Transverse colon (tissue), 4 donors: ENCODE data around the gene GRIP2. TPM values are rescaled to one million over a fixed set of nuclear protein-coding genes. Genes with fewer than 3 reads are reported as not detected.

Source experiments
- DNase-seq: peaks from one replicate; pipeline ENCODE4 v3.0.0-alpha.2; 2019
- H3K27ac ChIP-seq, 4 donors: fragments of 200-600 bp; sonication (generic); 2 replicates each; pipeline ENCODE4 v1.5.1; 2016 to 2018; ENCODE audit warnings: inconsistent platforms in 4 of 4
- H3K27me3 ChIP-seq: fragments of 200-600 bp; sonication (generic); 2 replicates; pipeline ENCODE4 v1.5.1; 2017; ENCODE audit warnings: inconsistent platforms
- H3K36me3 ChIP-seq, 4 donors: fragments of 200-600 bp; sonication (generic); 2 replicates each; pipeline ENCODE4 v1.5.1; 2017 to 2019; ENCODE audit warnings: inconsistent platforms in 4 of 4
- H3K4me1 ChIP-seq, 4 donors: fragments of 200-600 bp; sonication (generic); 2 replicates each; pipeline ENCODE4 v1.5.1; 2017 to 2020; ENCODE audit warnings: inconsistent platforms in 4 of 4
- H3K4me3 ChIP-seq, 4 donors: fragments of 200-600 bp; sonication (generic); 1 replicate in 1 of 4; 2 replicates in 3 of 4; pipeline versions ENCODE4 v1.5.1 to v1.6.1; 2017 to 2019; ENCODE audit warnings: inconsistent platforms in 4 of 4
- H3K9me3 ChIP-seq, 2 donors: fragments of 200-600 bp; sonication (generic); 2 replicates each; pipeline ENCODE4 v1.5.1; 2017 to 2019; ENCODE audit warnings: inconsistent platforms in 2 of 2
- CTCF ChIP-seq, 5 experiments: fragments of 200-600 bp in 3 of 5; fragments of 450-650 bp in 2 of 5; sonication (generic) in 3 of 5; IDR thresholded peaks; 1 replicate in 2 of 5; 2 replicates in 3 of 5; pipeline ENCODE4 v1.5.1; 2016 to 2017; ENCODE audit warnings: antibody characterized with exemption in 5 of 5, inconsistent platforms in 3 of 5, mild to moderate bottlenecking in 2 of 5, moderate library complexity in 1 of 5
- EP300 ChIP-seq: sonication (generic); formaldehyde crosslinking; IDR thresholded peaks from one replicate; pipeline ENCODE4 v1.6.1; 2017; ENCODE audit warnings: antibody characterized with exemption, low read depth
- POLR2A ChIP-seq: fragments of 450-650 bp; IDR thresholded peaks from one replicate; pipeline ENCODE4 v1.6.1; 2016; ENCODE audit warnings: antibody characterized with exemption, mild to moderate bottlenecking, moderate library complexity
- POLR2AphosphoS5 ChIP-seq, 3 donors: sonication (generic); formaldehyde crosslinking; IDR thresholded peaks; one replicate each; pipeline ENCODE4 v1.6.1; 2016; ENCODE audit warnings: antibody characterized with exemption in 3 of 3
- WGBS, 2 donors: methylation state at CpG; one replicate each; pipeline ENCODE4 v1.1.5; 2018; ENCODE audit warnings: low coverage in 1 of 2; 5-methylcytosine and 5-hydroxymethylcytosine counted together
- in situ Hi-C, 4 donors: fragments of 200-750 bp; cut with MboI; loops; one replicate each; pipeline versions ENCODE4 v1.15.0 to v1.15.1; 2017; ENCODE audit warnings: low sequenced_read_pairs in 3 of 4, low pct_ligation_motif_present in 1 of 4, low pct_unique_long_range_greater_than_20kb in 1 of 4
- intact Hi-C: fragments of 100-400 bp; cut with DNase I; formaldehyde crosslinking; loops from one replicate; pipeline ENCODE4 v1.15.1; 2023; ENCODE audit warnings: low total_unique reads
- total RNA-seq, 4 donors: library from RNA; depleted of rRNA; stranded (reverse); fragments of >200 nt; gene quantifications; one replicate each; pipeline ENCODE4 v1.1.0, GENCODE V29; 2016

The GRIP2 gene
- under 1 TPM in 2 of 4 donors, not detected in 2; 0.27 to 0.40 TPM for total RNA-seq

GRCh38 chr3:14539742-14540491 is at the start of gene GRIP2:
TSS of gene GRIP2 (minus strand) at chr3:14540342. CDS start at chr3:14540308, 34 bp downstream.
- no peaks in the 10 kb centered on the region for H3K4me1 ChIP-seq
- intact Hi-C loops (no loop called here), in situ Hi-C loops (no loop called here)
- no peak for TF ChIP-seq POLR2A
- TF ChIP-seq POLR2AphosphoS5 (IDR thresholded peaks at IDR 0.05), result no peak
- no peak for TF ChIP-seq CTCF (IDR thresholded peaks at IDR 0.05)
- TF ChIP-seq EP300, result no peak
- H3K36me3 ChIP-seq, result no peaks in the 10 kb centered on the region
- 61% methylated on average over 11 of the region's 14 CpGs; no CpG with 5 or more reads in 1 of the 2 donors for WGBS, 2 donors
- no peak within 1 kb of the TSS for H3K27ac ChIP-seq
- no peaks in the 10 kb centered on the region for H3K9me3 ChIP-seq
- no peak for DNase-seq
- H3K4me3 ChIP-seq, result no peak within 1 kb of the TSS
- H3K27me3 ChIP-seq, result no peaks in the 10 kb centered on the region

DNA sequence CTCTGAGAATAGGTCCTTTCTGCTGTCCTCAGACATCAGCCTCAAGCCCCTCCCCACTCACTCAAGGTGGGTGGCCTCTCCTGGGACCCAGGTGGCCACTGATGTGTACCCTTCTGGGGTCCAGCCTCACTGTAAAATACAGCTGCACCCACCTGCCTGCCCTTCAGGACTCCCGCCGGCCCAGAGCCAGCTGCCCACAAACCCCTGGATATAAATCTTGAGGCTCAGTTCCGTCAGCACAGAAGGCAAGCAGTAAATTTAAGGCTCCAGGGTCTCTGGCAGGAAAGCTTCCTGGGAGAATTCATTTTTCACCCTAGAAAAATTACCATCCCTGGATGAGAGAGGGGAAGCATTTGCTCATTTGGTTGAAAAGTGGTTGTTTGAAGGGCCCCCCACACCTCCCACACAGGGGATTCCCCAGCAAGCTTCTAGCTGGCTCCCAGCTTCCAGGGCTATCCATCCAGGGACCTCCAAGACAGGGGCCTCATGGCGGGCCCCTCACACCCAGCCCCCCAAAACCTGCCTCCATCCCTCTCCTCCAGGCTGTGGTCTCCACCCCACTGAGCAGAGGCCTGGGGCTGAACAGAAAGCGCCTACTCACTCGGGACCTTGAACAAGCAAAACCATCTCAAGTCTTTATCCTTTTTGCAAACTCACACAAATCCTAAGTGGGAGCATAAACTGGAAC is 48.4 kb upstream of the GRIP2 start:
- no peaks in the 10 kb centered on the region for H3K36me3 ChIP-seq
- H3K4me1 ChIP-seq, result no peaks in the 10 kb centered on the region
- H3K27me3 ChIP-seq, result no peaks in the 10 kb centered on the region
- H3K27ac ChIP-seq, result no peak overlapping the region
- intact Hi-C loops, result no loop called here
- in situ Hi-C loops, result no loop called here
- DNase-seq, result no peak
- H3K9me3 ChIP-seq, result no peaks in the 10 kb centered on the region
- 79% methylated on average over 6 of the region's 6 CpGs; no CpG with 5 or more reads in 1 of the 2 donors for WGBS, 2 donors
- H3K4me3 ChIP-seq, result no peak overlapping the region
- TF ChIP-seq EP300 (no peak), POLR2A (no peak), CTCF (IDR thresholded peaks at IDR 0.05) (no peak), POLR2AphosphoS5 (IDR thresholded peaks at IDR 0.05) (no peak)

DNA sequence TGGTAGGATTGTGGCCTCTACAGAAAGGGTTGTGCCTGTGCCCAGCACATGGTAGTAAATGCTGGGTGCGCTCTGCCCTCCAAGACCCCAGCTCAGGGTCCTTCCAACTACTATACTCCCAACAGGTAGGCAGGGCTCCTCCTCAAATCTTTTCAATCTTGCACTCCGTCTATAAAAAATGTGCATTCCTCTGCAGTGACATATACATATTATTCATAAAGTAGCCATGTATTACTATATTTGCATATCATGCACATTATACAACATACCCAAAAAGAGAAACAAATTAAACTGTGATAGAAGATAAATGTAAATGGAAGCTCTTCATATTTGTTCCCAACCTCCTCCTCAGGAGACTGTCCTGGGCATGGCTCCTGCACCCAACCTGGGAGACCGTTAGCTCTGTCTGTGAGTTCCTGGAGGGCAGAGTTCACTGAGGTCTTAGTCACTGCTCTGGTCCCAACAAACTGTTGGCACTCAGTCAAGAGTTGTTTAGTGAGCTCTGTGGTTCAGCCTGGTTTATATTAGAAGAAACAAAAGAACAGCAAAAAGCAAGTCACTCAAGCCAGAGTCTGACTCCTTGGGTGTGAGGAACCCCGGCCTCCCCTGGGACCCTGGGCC is 47.7 kb upstream of the GRIP2 start:
- no peaks in the 10 kb centered on the region for H3K4me1 ChIP-seq
- H3K4me3 ChIP-seq, result no peak overlapping the region
- no peaks in the 10 kb centered on the region for H3K9me3 ChIP-seq
- intact Hi-C loops, result no loop called here
- H3K27me3 ChIP-seq, result no peaks in the 10 kb centered on the region
- TF ChIP-seq CTCF (IDR thresholded peaks at IDR 0.05) (no peak), POLR2AphosphoS5 (IDR thresholded peaks at IDR 0.05) (no peak), POLR2A (no peak), EP300 (no peak)
- in situ Hi-C loops, result no loop called here
- no peak for DNase-seq
- H3K36me3 ChIP-seq, result no peaks in the 10 kb centered on the region
- no peak overlapping the region for H3K27ac ChIP-seq
- WGBS, 2 donors, result 49 to 50% methylated on average over 2 to 4 of the region's 4 CpGs

DNA sequence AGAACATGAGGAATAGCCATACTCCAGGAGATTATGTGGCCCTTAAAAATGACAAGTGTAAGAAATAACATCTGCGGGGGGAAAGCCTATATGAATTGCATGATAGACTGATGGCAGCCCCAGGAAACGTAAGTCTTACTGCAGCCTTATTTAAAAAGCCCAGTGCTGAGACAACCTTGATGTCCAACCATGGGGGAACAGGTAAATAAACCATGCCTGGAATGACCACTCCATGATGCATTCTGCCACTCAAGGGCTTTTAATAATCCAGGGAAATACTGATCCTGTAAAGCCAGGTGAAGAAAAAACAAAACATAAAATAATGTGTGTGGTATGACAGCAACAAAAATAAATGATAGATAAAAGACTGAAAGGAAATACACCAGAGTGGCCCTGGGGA is 46.5 kb upstream of the GRIP2 start:
- TF ChIP-seq POLR2AphosphoS5 (IDR thresholded peaks at IDR 0.05) (no peak), EP300 (no peak), CTCF (IDR thresholded peaks at IDR 0.05) (no peak), POLR2A (no peak)
- Histone ChIP-seq H3K9me3 (no peaks in the 10 kb centered on the region), H3K4me3 (no peak overlapping the region), H3K4me1 (no peaks in the 10 kb centered on the region), H3K27me3 (no peaks in the 10 kb centered on the region), H3K27ac (no peak overlapping the region), H3K36me3 (no peaks in the 10 kb centered on the region)
- in situ Hi-C loops, result no loop called here
- no peak for DNase-seq
- intact Hi-C loops, result no loop called here
- WGBS, 2 donors, result 89 to 100% methylated on average over 1 to 2 of the region's 2 CpGs
